HEK293T (cell line): ENCODE data around the gene EDN3.

ENCODE experiments used
- CTCF ChIA-PET: fragments of 350-600 bp; formaldehyde crosslinking; extraction: SDS; loops from one replicate; lab custom pipeline; 2021; ENCODE audit warnings: antibody characterized with exemption, inconsistent platforms; lab: Yijun Ruan, JAX
- POLR2A ChIA-PET: fragments of 350-600 bp; formaldehyde crosslinking; extraction: SDS; loops from one replicate; lab custom pipeline; 2020; ENCODE audit warnings: antibody characterized with exemption, inconsistent platforms; lab: Yijun Ruan, JAX
- DNase-seq: peaks from one replicate; pipeline ENCODE4 v3.0.0; 2012; ENCODE audit warnings: mixed read lengths; ENCODE audit errors: extremely low spot score
- ARNT ChIP-seq: fragments of 450-650 bp; IDR thresholded peaks from 2 replicates; pipeline ENCODE4 v1.6.1; 2017; ENCODE audit warnings: mild to moderate bottlenecking
- BHLHE40 ChIP-seq: fragments of 450-650 bp; IDR thresholded peaks from 2 replicates; pipeline ENCODE4 v1.6.1; 2016; ENCODE audit warnings: mild to moderate bottlenecking, moderate library complexity, borderline replicate concordance
- CTBP1 ChIP-seq: fragments of 450-650 bp; IDR thresholded peaks from 2 replicates; pipeline ENCODE4 v1.6.1; 2016; ENCODE audit warnings: borderline replicate concordance
- ELF4 ChIP-seq: fragments of 450-650 bp; IDR thresholded peaks from 2 replicates; pipeline ENCODE4 v1.6.1; 2017; ENCODE audit warnings: antibody characterized with exemption
- FOXA1 ChIP-seq: fragments of 450-650 bp; IDR thresholded peaks from 2 replicates; pipeline ENCODE4 v1.6.1; 2016; ENCODE audit warnings: mild to moderate bottlenecking
- FOXK2 ChIP-seq: fragments of 450-650 bp; IDR thresholded peaks from 2 replicates; pipeline ENCODE4 v1.6.1; 2016; ENCODE audit warnings: mild to moderate bottlenecking
- FOXM1 ChIP-seq: fragments of 450-650 bp; IDR thresholded peaks from 2 replicates; pipeline ENCODE4 v1.6.1; 2017; ENCODE audit warnings: mild to moderate bottlenecking, borderline replicate concordance
- HDGF ChIP-seq: fragments of 450-650 bp; IDR thresholded peaks from 2 replicates; pipeline ENCODE4 v1.6.1; 2017; ENCODE audit warnings: antibody characterized with exemption, borderline replicate concordance
- L3MBTL2 ChIP-seq: fragments of 450-650 bp; conservative IDR thresholded peaks from 2 replicates; pipeline ENCODE4 v1.6.1; 2016; ENCODE audit warnings: mild to moderate bottlenecking
- LEF1 ChIP-seq: fragments of 450-650 bp; IDR thresholded peaks from 2 replicates; pipeline ENCODE4 v1.6.1; 2017; ENCODE audit warnings: mild to moderate bottlenecking, borderline replicate concordance
- NFRKB ChIP-seq: fragments of 450-650 bp; IDR thresholded peaks from 2 replicates; pipeline ENCODE4 v1.6.1; 2016; ENCODE audit warnings: mild to moderate bottlenecking, moderate library complexity
- SP1 ChIP-seq: fragments of 450-650 bp; IDR thresholded peaks from 2 replicates; pipeline ENCODE4 v1.6.1; 2017
- SUZ12 ChIP-seq: fragments of 450-650 bp; IDR thresholded peaks from 2 replicates; pipeline ENCODE4 v1.6.1; 2016; ENCODE audit warnings: mild to moderate bottlenecking
- TARDBP ChIP-seq: fragments of 450-650 bp; IDR thresholded peaks from 2 replicates; pipeline ENCODE4 v1.6.1; 2016
- ZNF384 ChIP-seq: fragments of 450-650 bp; IDR thresholded peaks from 2 replicates; pipeline ENCODE4 v1.6.1; 2016
- TF ChIP-seq, protein P1 (sequence below): fragments of 450-650 bp; IDR thresholded peaks from 2 replicates; pipeline ENCODE4 v1.6.1; 2016

The EDN3 gene

DNA sequence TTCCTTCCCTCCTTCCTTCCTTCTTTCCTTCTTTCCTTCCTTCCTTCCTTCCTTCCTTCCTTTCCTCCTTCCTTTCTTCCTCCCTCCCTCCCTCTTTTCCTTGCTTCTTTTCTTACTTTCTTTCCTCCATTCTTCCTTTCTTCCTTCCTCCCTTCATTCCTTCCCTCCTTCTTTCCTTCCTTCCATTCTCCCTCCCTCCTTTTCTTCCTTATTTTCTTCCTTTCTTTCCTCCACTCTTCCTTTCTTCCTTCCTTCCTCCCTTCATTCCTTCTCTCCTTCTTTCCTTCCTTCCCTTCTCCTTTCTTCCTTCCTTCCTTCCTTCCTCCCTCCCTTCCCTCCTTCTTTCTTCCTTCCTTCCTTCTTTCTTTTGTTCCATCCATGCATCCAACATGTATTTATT lies 35.1 kb upstream of the EDN3 start:
- CTCF ChIA-PET: no interaction called here
- no peak for DNase-seq
- TF ChIP-seq FOXM1: no peak
- TF ChIP-seq SUZ12: no peak
- no peak for TF ChIP-seq CTBP1
- TF ChIP-seq, protein P1, sequence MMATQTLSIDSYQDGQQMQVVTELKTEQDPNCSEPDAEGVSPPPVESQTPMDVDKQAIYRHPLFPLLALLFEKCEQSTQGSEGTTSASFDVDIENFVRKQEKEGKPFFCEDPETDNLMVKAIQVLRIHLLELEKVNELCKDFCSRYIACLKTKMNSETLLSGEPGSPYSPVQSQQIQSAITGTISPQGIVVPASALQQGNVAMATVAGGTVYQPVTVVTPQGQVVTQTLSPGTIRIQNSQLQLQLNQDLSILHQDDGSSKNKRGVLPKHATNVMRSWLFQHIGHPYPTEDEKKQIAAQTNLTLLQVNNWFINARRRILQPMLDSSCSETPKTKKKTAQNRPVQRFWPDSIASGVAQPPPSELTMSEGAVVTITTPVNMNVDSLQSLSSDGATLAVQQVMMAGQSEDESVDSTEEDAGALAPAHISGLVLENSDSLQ: no peak
- no peak for TF ChIP-seq FOXK2
- no peak for TF ChIP-seq FOXA1
- no peak for TF ChIP-seq NFRKB
- no peak for TF ChIP-seq ZNF384
- no peak for TF ChIP-seq SP1
- no peak for TF ChIP-seq ARNT
- POLR2A ChIA-PET: no interaction called here

DNA sequence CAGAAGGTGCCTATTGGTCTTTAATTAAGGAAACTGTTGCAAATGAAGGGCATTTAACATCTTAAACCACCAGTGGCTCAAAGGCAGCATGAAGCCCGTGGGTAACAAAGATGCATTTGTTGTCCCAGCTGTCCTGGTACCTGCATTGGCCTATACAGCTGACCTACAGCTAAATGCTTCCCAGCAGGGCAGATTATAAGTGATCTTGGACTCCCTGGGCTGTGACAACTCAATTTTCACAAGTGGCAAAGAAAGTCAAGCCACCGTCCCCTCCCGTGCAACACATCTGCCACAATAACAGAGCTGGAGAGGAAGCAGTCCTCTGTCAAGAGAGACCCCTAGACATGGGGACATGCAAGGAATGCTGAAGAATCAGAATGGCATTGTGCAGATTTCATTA lies 31.5 kb upstream of the EDN3 start:
- no peak for TF ChIP-seq BHLHE40
- CTCF ChIA-PET: no interaction called here
- POLR2A ChIA-PET: no interaction called here
- no peak for DNase-seq

DNA sequence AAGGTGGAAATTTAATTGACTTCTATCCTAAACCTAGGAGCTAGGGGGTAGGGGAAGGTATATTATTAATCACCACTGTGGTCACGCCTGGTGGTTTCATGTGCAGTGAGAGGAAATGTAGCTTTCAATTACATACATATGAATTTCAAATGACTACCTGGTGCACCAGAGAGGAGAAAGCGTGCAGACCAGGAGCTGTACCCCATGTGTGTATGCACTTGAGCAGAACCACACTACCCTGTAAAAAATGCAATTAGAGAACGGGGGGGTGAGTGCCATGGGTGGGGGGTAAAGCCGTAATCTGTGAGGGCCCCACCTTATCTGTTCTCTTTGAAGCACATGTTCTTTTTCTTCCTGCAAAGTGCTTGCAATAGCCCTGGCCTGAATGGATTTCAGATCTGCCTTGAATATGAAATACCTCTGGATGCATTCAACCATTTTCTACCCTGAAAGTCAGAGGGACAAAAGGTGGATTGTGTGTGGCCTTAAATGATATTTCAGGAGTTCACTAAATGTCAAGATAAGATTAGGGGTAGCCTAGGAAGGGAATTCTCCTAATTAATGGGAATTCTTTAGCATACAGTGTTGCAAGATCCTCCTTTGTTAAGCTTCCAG lies 30.9 kb upstream of the EDN3 start:
- CTCF ChIA-PET: no interaction called here
- POLR2A ChIA-PET: no interaction called here
- no peak for DNase-seq
- no peak for TF ChIP-seq ELF4
- TF ChIP-seq, protein P1: no peak

DNA sequence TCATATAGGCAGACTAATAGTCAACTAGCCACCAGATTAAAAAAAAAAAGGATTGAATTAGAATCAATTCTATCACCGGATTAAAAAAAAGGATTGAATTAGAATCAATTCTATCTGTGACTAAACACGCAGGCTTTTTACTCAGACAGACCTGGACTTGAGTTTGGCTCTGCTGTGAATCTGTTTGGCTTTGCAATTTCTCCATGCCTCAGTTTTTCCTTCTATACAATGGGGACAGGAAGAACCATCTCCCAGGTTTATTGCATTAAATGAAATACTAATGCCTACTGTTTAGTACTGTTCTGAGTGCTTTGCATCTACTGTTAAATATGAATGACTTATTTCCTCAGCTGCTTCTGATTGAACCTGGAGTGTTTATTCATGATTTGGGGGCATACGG lies 30.0 kb upstream of the EDN3 start:
- DNase-seq: no peak
- TF ChIP-seq BHLHE40 (no peak), FOXA1 (no peak), CTBP1 (no peak), ARNT (no peak), TARDBP (no peak), HDGF (no peak), FOXK2 (no peak), NFRKB (no peak), LEF1 (no peak), FOXM1 (no peak), ELF4 (no peak), ZNF384 (no peak), SUZ12 (no peak), SP1 (no peak), L3MBTL2 (no peak)
- TF ChIP-seq, protein P1: no peak
- ChIA-PET POLR2A (no interaction called here), CTCF (no interaction called here)

DNA sequence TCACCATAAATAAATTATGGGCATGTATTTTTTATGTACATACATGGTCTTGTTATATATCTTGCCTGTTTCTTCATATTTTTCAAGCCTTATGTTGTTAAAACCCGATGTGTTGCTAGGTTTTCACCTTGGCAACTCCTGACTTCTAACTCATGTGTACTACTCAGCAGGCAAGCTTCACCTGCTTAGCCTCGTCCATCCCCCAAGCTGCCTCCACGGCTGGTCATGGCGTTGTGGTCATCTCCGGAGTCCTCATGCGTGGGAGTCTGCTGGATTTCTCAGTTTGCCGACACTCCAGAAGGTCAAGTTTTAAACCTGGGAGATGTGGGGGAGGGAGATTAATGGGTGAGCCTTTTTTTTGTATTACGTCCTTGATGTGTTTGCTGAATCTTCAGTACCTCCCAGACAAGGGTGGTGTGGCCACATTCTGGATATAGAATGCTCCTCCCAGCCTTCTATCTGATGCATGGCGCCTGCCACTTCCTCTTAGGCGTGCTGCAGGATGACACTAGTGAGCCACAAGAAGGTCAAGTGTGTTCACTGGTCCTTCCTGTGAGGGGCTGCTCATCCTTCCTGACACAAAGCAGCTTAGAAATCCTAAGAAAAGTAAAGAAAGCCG lies 26.6 kb upstream of the EDN3 start:
- ChIA-PET CTCF (no interaction called here), POLR2A (no interaction called here)
- TF ChIP-seq HDGF: no peak
- TF ChIP-seq SUZ12: no peak
- TF ChIP-seq, protein P1: no peak
- TF ChIP-seq TARDBP: no peak
- no peak for TF ChIP-seq ARNT
- no peak for TF ChIP-seq FOXM1
- TF ChIP-seq FOXK2: no peak
- TF ChIP-seq BHLHE40: no peak
- no peak for DNase-seq

DNA sequence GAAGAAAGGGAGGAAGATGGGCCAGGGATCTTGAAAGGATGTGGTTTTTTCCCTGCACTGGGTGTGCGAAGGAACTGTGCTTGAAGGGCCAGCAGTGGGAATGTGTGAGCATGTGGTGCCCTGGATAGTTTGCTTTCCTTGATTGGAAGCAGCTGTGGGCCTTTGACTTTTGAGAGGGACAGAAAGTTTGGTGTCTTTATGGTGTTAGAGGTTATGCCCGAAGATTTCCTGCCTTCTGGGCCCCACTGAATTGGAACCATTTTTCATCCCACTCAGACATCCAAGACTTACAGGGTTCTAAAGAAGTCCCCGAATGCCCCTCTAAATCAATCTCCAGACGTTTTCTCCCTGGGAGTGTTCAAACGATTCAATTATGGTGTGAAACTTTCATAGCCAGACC lies 23.5 kb upstream of the EDN3 start:
- no peak for DNase-seq
- ChIA-PET POLR2A (no interaction called here), CTCF (no interaction called here)
- TF ChIP-seq FOXM1: no peak

DNA sequence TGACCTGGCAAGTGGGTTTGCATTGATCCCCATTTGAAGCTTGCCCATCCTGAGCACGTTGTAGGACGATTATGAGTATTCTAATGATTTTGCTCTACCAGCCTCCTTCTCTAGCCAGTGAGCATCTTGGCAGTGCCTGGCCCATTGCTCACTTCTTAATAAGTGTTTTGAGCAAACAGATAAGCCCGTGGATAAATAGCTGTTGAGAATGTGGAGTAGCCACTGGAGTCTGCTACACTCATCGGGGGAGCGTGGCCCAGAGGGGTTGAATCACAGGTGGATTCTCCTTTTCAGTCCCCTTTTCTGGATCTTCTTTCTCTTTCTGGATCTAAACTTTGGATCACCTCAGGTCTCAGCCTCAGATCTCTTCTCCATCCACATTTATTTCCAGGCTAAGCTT lies 15.9 kb upstream of the EDN3 start:
- CTCF ChIA-PET: no interaction called here

More for the DNA sequence above, 15.9 kb upstream of the EDN3 start:
- TF ChIP-seq BHLHE40 (no peak), ARNT (no peak), SP1 (no peak), NFRKB (no peak), FOXM1 (no peak), SUZ12 (no peak), TARDBP (no peak), HDGF (no peak), LEF1 (no peak), FOXA1 (no peak), ZNF384 (no peak), FOXK2 (no peak), CTBP1 (no peak), ELF4 (no peak)
- TF ChIP-seq, protein P1: no peak
- POLR2A ChIA-PET: no interaction called here
- DNase-seq: no peak
